H1 (cell line): ENCODE data around the gene SRXN1. TPM values are rescaled to one million over a fixed set of nuclear protein-coding genes. Genes with fewer than 3 reads are reported as not detected.

ENCODE experiments used
- CTCF ChIA-PET: fragments of 300-600 bp; sonication (Branson Sonifier 250); formaldehyde crosslinking; loops from one replicate; lab custom pipeline; 2021; ENCODE audit not compliant: partially characterized antibody; lab: Charles Lee
- POLR2A ChIA-PET: fragments of 300-600 bp; sonication (Branson Sonifier 250); formaldehyde crosslinking; loops from one replicate; lab custom pipeline; 2021; ENCODE audit warnings: inconsistent platforms; ENCODE audit not compliant: partially characterized antibody; lab: Charles Lee
- DNase-seq, 2 experiments: peaks; one replicate each; pipeline versions ENCODE4 v3.0.0 to v3.0.0-alpha.2; 2010 to 2022; ENCODE audit warnings: low spot score in 2 of 2, low read depth in 1 of 2, mixed read lengths in 1 of 2
- FAIRE-seq: peaks from 2 replicates; lab custom pipeline; 2011; peaks lifted over from hg19 to GRCh38; lab: Jason Lieb, UNC
- H2AFZ ChIP-seq: 2 replicates; pipeline ENCODE4 v1.8.1; 2012; ENCODE audit warnings: low read length, inconsistent platforms
- H2AK5ac ChIP-seq: 2 replicates; pipeline ENCODE4 v1.6.1; 2013; ENCODE audit warnings: low read depth, low read length
- H2BK120ac ChIP-seq: replicated peaks from 2 replicates; pipeline ENCODE3; 2013; ENCODE audit warnings: low read depth, low read length, inconsistent platforms
- H2BK12ac ChIP-seq: 2 replicates; pipeline ENCODE4 v1.6.1; 2013; ENCODE audit warnings: low read depth, low read length
- H2BK15ac ChIP-seq: 2 replicates; pipeline ENCODE4 v1.6.1; 2013; ENCODE audit warnings: low read length
- H2BK20ac ChIP-seq: 2 replicates; pipeline ENCODE4 v1.6.1; 2013; ENCODE audit warnings: low read length
- H2BK5ac ChIP-seq: 2 replicates; pipeline ENCODE4 v1.6.1; 2013; ENCODE audit warnings: low read depth, low read length
- H3K14ac ChIP-seq: 2 replicates; pipeline ENCODE4 v1.6.1; 2013; ENCODE audit warnings: inconsistent platforms; ENCODE audit not compliant: insufficient read length
- H3K18ac ChIP-seq: 2 replicates; pipeline ENCODE4 v1.6.1; 2013; ENCODE audit warnings: low read length; ENCODE audit errors: extremely low read depth
- H3K23ac ChIP-seq: 2 replicates; pipeline ENCODE4 v1.6.1; 2013; ENCODE audit warnings: inconsistent platforms; ENCODE audit not compliant: insufficient read length
- H3K23me2 ChIP-seq: 2 replicates; pipeline ENCODE4 v1.6.1; 2013; ENCODE audit warnings: low read depth, low read length
- H3K27ac ChIP-seq: 2 replicates; pipeline ENCODE4 v1.6.1; 2011; ENCODE audit warnings: low read depth, low read length, inconsistent platforms
- H3K27me3 ChIP-seq, 4 experiments: replicated peaks in 1 of 4; 1 replicate in 1 of 4; 2 replicates in 3 of 4; pipeline versions ENCODE4 v1.6.1 to v1.8.1; 2011 to 2013; ENCODE audit warnings: low read length in 3 of 4, mild to moderate bottlenecking in 3 of 4, inconsistent platforms in 2 of 4, mixed read lengths in 2 of 4, moderate library complexity in 1 of 4; ENCODE audit not compliant: control insufficient read depth in 3 of 4, insufficient read depth in 3 of 4; ENCODE audit errors: extremely low read depth in 1 of 4
- H3K36me3 ChIP-seq, 4 experiments: 2 replicates each; pipeline versions ENCODE4 v1.6.1 to v1.8.1; 2011 to 2013; ENCODE audit warnings: mild to moderate bottlenecking in 4 of 4, low read length in 3 of 4, moderate library complexity in 2 of 4, control low read depth in 1 of 4, inconsistent platforms in 1 of 4; ENCODE audit not compliant: insufficient read depth in 4 of 4, control insufficient read depth in 2 of 4
- H3K4ac ChIP-seq: replicated peaks from 2 replicates; pipeline ENCODE3; 2013; ENCODE audit warnings: low read length, low read depth, mixed read lengths, inconsistent platforms; ENCODE audit not compliant: insufficient read length
- H3K4me1 ChIP-seq, 4 experiments: replicated peaks in 1 of 4; 1 replicate in 1 of 4; 2 replicates in 3 of 4; pipeline versions ENCODE4 v1.6.1 to v1.8.1; 2011 to 2013; ENCODE audit warnings: low read length in 3 of 4, inconsistent platforms in 2 of 4, mixed read lengths in 1 of 4; ENCODE audit not compliant: insufficient read depth in 4 of 4, control insufficient read depth in 3 of 4
- H3K4me2 ChIP-seq, 2 experiments: 2 replicates each; pipeline versions ENCODE4 v1.6.1 to v1.8.1; 2011 to 2013; ENCODE audit warnings: low read depth in 2 of 2, low read length in 2 of 2, control low read depth in 1 of 2, inconsistent platforms in 1 of 2, mild to moderate bottlenecking in 1 of 2; ENCODE audit not compliant: insufficient read depth in 1 of 2
- H3K4me3 ChIP-seq, 4 experiments: fragments of 200-600, 300-600 bp in 1 of 4; sonication (generic), shearing (Covaris generic), sonication (Bioruptor Twin) in 1 of 4; 2 replicates each; pipeline versions ENCODE4 v1.5.1 to v1.8.1; 2011 to 2016; ENCODE audit warnings: low read length in 4 of 4, low read depth in 3 of 4, control low read depth in 2 of 4, inconsistent platforms in 2 of 4, mild to moderate bottlenecking in 2 of 4, mixed read lengths in 1 of 4, moderate library complexity in 1 of 4; ENCODE audit not compliant: insufficient read depth in 2 of 4; ENCODE audit errors: extremely low read depth in 1 of 4
- H3K56ac ChIP-seq: replicated peaks from 2 replicates; pipeline ENCODE3; 2013; ENCODE audit warnings: low read depth, mild to moderate bottlenecking, mixed read lengths, low read length, inconsistent platforms; ENCODE audit not compliant: insufficient read length
- H3K79me1 ChIP-seq: 2 replicates; pipeline ENCODE4 v1.6.1; 2013; ENCODE audit warnings: low read depth, low read length, control low read depth
- H3K79me2 ChIP-seq, 2 experiments: 2 replicates each; pipeline versions ENCODE4 v1.6.1 to v1.8.1; 2012 to 2013; ENCODE audit warnings: low read length in 2 of 2, mild to moderate bottlenecking in 2 of 2, inconsistent platforms in 1 of 2; ENCODE audit not compliant: insufficient read depth in 2 of 2, control insufficient read depth in 1 of 2
- H3K9ac ChIP-seq, 4 experiments: replicated peaks in 1 of 4; 1 replicate in 1 of 4; 2 replicates in 3 of 4; pipeline versions ENCODE4 v1.6.1 to v1.8.1; 2011 to 2013; ENCODE audit warnings: low read depth in 3 of 4, low read length in 3 of 4, control low read depth in 2 of 4, mild to moderate bottlenecking in 2 of 4, moderate library complexity in 2 of 4, inconsistent platforms in 1 of 4; ENCODE audit errors: extremely low read depth in 1 of 4
- H3K9me3 ChIP-seq, 2 experiments: 2 replicates each; pipeline versions ENCODE4 v1.6.1 to v1.8.1; 2012 to 2013; ENCODE audit warnings: mild to moderate bottlenecking in 2 of 2, moderate library complexity in 2 of 2, control low read depth in 1 of 2, inconsistent platforms in 1 of 2, low read depth in 1 of 2, low read length in 1 of 2, mixed read lengths in 1 of 2; ENCODE audit not compliant: insufficient read depth in 2 of 2
- H4K20me1 ChIP-seq, 2 experiments: replicated peaks in 1 of 2; 2 replicates each; pipeline versions ENCODE3 to v1.8.1; 2011 to 2013; ENCODE audit warnings: inconsistent platforms in 2 of 2, low read length in 2 of 2, mild to moderate bottlenecking in 1 of 2; ENCODE audit not compliant: insufficient read depth in 2 of 2, control insufficient read depth in 1 of 2
- H4K5ac ChIP-seq: 2 replicates; pipeline ENCODE4 v1.6.1; 2013; ENCODE audit warnings: low read length, low read depth, mixed read lengths, inconsistent platforms; ENCODE audit not compliant: insufficient read length
- H4K8ac ChIP-seq: 2 replicates; pipeline ENCODE4 v1.8.0; 2013; ENCODE audit warnings: mild to moderate bottlenecking, moderate library complexity, low read length, inconsistent platforms; ENCODE audit not compliant: insufficient read depth; ENCODE audit errors: extremely low read depth
- H4K91ac ChIP-seq: replicated peaks from 2 replicates; pipeline ENCODE3; 2013; ENCODE audit warnings: low read length, mixed read lengths, inconsistent platforms; ENCODE audit not compliant: insufficient read length
- BACH1 ChIP-seq: IDR thresholded peaks from 2 replicates; pipeline ENCODE4 v1.6.1; 2012; ENCODE audit warnings: low read length, improper control_type of control experiment
- GTF2F1 ChIP-seq: IDR thresholded peaks from 2 replicates; pipeline ENCODE4 v1.6.1; 2012; ENCODE audit warnings: low read depth, low read length, improper control_type of control experiment, borderline replicate concordance
- HDAC6 ChIP-seq: IDR thresholded peaks from one replicate; pipeline ENCODE4 v1.7.1; 2012; ENCODE audit warnings: low read depth, mild to moderate bottlenecking, inconsistent platforms, low read length, moderate library complexity
- KDM1A ChIP-seq: fragments of 200-600, 300-600 bp; sonication (generic); IDR thresholded peaks from 2 replicates; pipeline ENCODE4 v1.7.1; 2016; ENCODE audit warnings: mild to moderate bottlenecking, low read length, borderline replicate concordance
- KDM5A ChIP-seq: fragments of 200-600 bp; IDR thresholded peaks from 2 replicates; pipeline ENCODE4 v1.7.1; 2012; ENCODE audit warnings: mild to moderate bottlenecking, low read length, inconsistent platforms, mixed read lengths
- RBBP5 ChIP-seq: IDR thresholded peaks from 2 replicates; pipeline ENCODE4 v1.7.1; 2012; ENCODE audit warnings: low read depth, mild to moderate bottlenecking, inconsistent platforms, low read length, moderate library complexity, borderline replicate concordance
- SIN3A ChIP-seq, 2 experiments: IDR thresholded peaks in 1 of 2; conservative IDR thresholded peaks in 1 of 2; 2 replicates each; pipeline ENCODE4 v1.6.1; 2011 to 2012; ENCODE audit warnings: low read length in 2 of 2, improper control_type of control experiment in 1 of 2, low read depth in 1 of 2, mild to moderate bottlenecking in 1 of 2
- SP2 ChIP-seq: IDR thresholded peaks from 2 replicates; pipeline ENCODE4 v1.6.1; 2012; ENCODE audit warnings: mild to moderate bottlenecking, low read length, inconsistent platforms
- SUZ12 ChIP-seq: fragments of 200-600 bp; sonication (generic); IDR thresholded peaks from 2 replicates; pipeline ENCODE4 v1.6.1; 2012; ENCODE audit warnings: mild to moderate bottlenecking, inconsistent platforms, low read length, moderate library complexity, mixed read lengths
- WGBS, 2 experiments: shearing (Covaris generic) in 1 of 2; methylation state at CpG; one replicate each; pipeline versions ENCODE4 v1.1.6 to v1.1.7; 2013 to 2015; ENCODE audit warnings: low lambda C conversion rate in 2 of 2, mixed read lengths in 2 of 2, inconsistent platforms in 1 of 2, low coverage in 1 of 2, missing lambda C conversion rate in 1 of 2; ENCODE audit not compliant: insufficient replicate concordance in 2 of 2, insufficient coverage in 1 of 2, insufficient read length in 1 of 2; ENCODE audit errors: extremely low coverage in 1 of 2, missing lambda C conversion rate in 1 of 2; 5-methylcytosine and 5-hydroxymethylcytosine counted together
- polyA plus RNA-seq, 7 experiments: library from polyadenylated mRNA; depleted of rRNA in 3 of 7; stranded (reverse) in 5 of 7; unstranded in 2 of 7; fragments of >200 nt in 5 of 7; fragments of 200-250 nt in 2 of 7; gene quantifications; 1 replicate in 5 of 7; 2 replicates in 1 of 7; 4 replicates in 1 of 7; pipeline versions ENCODE4 v1.2.1 to v1.2.3, GENCODE V29; 2011 to 2013; ENCODE audit warnings: missing spikeins in 2 of 7, mixed read lengths in 2 of 7
- total RNA-seq: library from RNA; stranded (reverse); fragmentation: NEBNext Ultra II Directional; extraction: Animal tissue kit (Norgen Biotek cat#: 25700); gene quantifications from 2 replicates; pipeline ENCODE4 v1.2.1, GENCODE V29; 2021

The SRXN1 gene
- total and polyA plus RNA-seq, 2 of the 8 experiments (the other 6 are each of a cell fraction or from before 2014, with no cell fraction given) = 12.2 to 15.8 TPM

DNA sequence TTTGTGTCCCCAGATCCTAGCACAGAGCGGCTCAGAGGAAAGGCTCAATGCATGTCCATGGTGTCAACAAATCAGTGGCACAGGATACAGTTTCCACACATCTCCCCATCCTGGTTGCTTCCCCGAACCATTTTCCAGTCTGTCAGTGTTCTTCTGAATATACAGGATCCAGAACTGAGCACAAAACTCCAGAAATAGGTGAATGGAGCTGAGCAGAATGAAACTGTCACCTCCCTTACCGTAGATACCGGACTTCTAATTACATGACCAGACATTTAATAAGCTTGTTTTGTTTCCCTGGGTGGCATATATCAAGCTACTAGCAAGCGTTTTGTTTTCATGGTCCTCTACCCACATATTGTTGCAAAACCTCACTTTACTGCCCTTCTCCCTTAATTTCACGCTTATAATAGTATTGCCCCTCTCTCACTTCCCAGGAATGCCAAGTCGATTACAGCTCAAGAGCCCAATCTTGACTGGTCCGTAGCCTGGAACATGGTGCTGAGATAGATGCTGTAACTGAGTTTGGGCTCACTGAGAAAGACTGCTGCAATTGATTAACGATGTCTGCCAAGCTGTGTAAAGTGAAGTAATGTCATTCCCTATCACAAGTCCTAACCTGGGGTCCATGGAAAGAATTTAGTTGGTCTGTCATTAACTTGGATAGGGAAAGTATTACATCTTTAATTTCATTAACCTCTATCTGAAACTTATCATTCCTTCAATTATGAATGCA lies 34.6 kb upstream of the SRXN1 start:
- Histone ChIP-seq H3K56ac (no peak overlapping the region), H3K9ac (no peak overlapping the region), H3K79me1 (no peaks in the 10 kb centered on the region), H2BK12ac (no peak overlapping the region), H3K18ac (no peak overlapping the region), H3K14ac (no peak overlapping the region), H3K9me3 (no peaks in the 10 kb centered on the region), H4K91ac (no peak overlapping the region), H3K4ac (no peak overlapping the region), H3K27ac (no peak overlapping the region), H4K20me1 (no peaks in the 10 kb centered on the region), H3K23ac (no peak overlapping the region), H2BK15ac (no peak overlapping the region), H3K36me3 (no peaks in the 10 kb centered on the region), H3K4me2 (no peak overlapping the region), H2BK5ac (no peak overlapping the region), H2BK20ac (no peak overlapping the region), H3K23me2 (no peaks in the 10 kb centered on the region), H2AFZ (no peak overlapping the region), H2AK5ac (no peak overlapping the region), H3K4me1 (peaks cover 0 to 12% (median 7%) of the 10 kb centered on the region in 4 experiments; a peak in 4 of 7 replicates), H2BK120ac (no peak overlapping the region), H3K27me3 (no peaks in the 10 kb centered on the region), H4K8ac (no peak overlapping the region), H3K79me2 (no peaks in the 10 kb centered on the region), H3K4me3 (no peak overlapping the region), H4K5ac (no peak overlapping the region)
- 86% methylated on average over 9 of the region's 9 CpGs; no CpG with 5 or more reads in 1 of the 2 experiments for WGBS, 2 experiments
- no peak for FAIRE-seq
- ChIA-PET POLR2A (interaction anchor here (1.1 to 2.6 kb wide), 5 partner anchors 11 to 36 kb away, joined by 3 to 8 read pairs (median 3); no protein-coding TSS in a partner anchor), CTCF (interaction anchor here (0.7 to 2.2 kb wide), 11 partner anchors 10 to 1741 kb away, joined by 3 to 12 read pairs (median 4); partner anchors contain the start of gene SCRT2)
- TF ChIP-seq KDM5A = no peak
- no peak for TF ChIP-seq RBBP5
- no peak for TF ChIP-seq SUZ12
- TF ChIP-seq SIN3A (conservative IDR thresholded peaks at IDR 0.05 in 1 of 2, IDR thresholded peaks at IDR 0.05 in 1 of 2; ENCODE audit: low read depth in 1 of 2, low read length in 2 of 2) = no peak
- TF ChIP-seq GTF2F1 = no peak
- no peak for TF ChIP-seq SP2
- TF ChIP-seq HDAC6 = no peak
- no peak for TF ChIP-seq BACH1
- TF ChIP-seq KDM1A = no peak
- no peak for DNase-seq
